ENCODE measurements around the gene GPS1. TPM values are rescaled to one million over a fixed set of nuclear protein-coding genes. Genes with fewer than 3 reads are reported as not detected.

The GPS1 gene
- total RNA-seq, 1 donor from 2014 or later = 102 TPM

GRCh38 chr17:82017612-82018151 lies 34.0 kb upstream of the GPS1 start:
- no peak overlapping the region for H3K27ac ChIP-seq (ENCODE audit: low read depth, low read length)
- peaks cover 27% of the 10 kb centered on the region for H4K20me1 ChIP-seq (ENCODE audit: insufficient read depth, low read length)
- Mint-ChIP-seq H3K27ac (ENCODE audit: unreplicated experiment) (no peak overlapping the region), H3K4me1 (ENCODE audit: low read depth, unreplicated experiment) (no peaks in the 10 kb centered on the region), H3K27me3 (ENCODE audit: low read depth, unreplicated experiment) (no peaks in the 10 kb centered on the region), H3K9me3 (ENCODE audit: unreplicated experiment) (no peaks in the 10 kb centered on the region), H3K4me3 (ENCODE audit: unreplicated experiment) (no peak overlapping the region), H3K36me3 (ENCODE audit: low read depth, unreplicated experiment) (no peaks in the 10 kb centered on the region)
- H3K9me3 ChIP-seq (ENCODE audit: insufficient read depth, low read depth, low read length) = no peaks in the 10 kb centered on the region
- H3K4me1 ChIP-seq (ENCODE audit: insufficient read depth, low read length) = peaks cover 16% of the 10 kb centered on the region
- H3K9ac ChIP-seq (ENCODE audit: low read length) = no peak overlapping the region
- no peaks in the 10 kb centered on the region for H3K27me3 ChIP-seq (ENCODE audit: insufficient read depth, low read length)
- DNase-seq (ENCODE audit: low read depth) (no peak), FAIRE-seq (no peak)
- H3K36me3 ChIP-seq (ENCODE audit: insufficient read depth, low read length) = no peaks in the 10 kb centered on the region
- no peak overlapping the region for H3K4me2 ChIP-seq (ENCODE audit: low read length)
- H2AFZ ChIP-seq (ENCODE audit: low read depth, low read length) = no peak overlapping the region
- peaks cover 15% of the 10 kb centered on the region for H3K79me2 ChIP-seq (ENCODE audit: insufficient read depth, low read length)
- TF ChIP-seq EZH2 (IDR thresholded peaks at IDR 0.05; ENCODE audit: insufficient read depth, low read length) = no peak
- TF ChIP-seq, protein P1, sequence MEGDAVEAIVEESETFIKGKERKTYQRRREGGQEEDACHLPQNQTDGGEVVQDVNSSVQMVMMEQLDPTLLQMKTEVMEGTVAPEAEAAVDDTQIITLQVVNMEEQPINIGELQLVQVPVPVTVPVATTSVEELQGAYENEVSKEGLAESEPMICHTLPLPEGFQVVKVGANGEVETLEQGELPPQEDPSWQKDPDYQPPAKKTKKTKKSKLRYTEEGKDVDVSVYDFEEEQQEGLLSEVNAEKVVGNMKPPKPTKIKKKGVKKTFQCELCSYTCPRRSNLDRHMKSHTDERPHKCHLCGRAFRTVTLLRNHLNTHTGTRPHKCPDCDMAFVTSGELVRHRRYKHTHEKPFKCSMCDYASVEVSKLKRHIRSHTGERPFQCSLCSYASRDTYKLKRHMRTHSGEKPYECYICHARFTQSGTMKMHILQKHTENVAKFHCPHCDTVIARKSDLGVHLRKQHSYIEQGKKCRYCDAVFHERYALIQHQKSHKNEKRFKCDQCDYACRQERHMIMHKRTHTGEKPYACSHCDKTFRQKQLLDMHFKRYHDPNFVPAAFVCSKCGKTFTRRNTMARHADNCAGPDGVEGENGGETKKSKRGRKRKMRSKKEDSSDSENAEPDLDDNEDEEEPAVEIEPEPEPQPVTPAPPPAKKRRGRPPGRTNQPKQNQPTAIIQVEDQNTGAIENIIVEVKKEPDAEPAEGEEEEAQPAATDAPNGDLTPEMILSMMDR (IDR thresholded peaks at IDR 0.05; ENCODE audit: insufficient read depth, low read depth, low read length) = no peak
- H3K4me3 ChIP-seq (ENCODE audit: insufficient read depth, low read depth, low read length) = no peak overlapping the region

DNA sequence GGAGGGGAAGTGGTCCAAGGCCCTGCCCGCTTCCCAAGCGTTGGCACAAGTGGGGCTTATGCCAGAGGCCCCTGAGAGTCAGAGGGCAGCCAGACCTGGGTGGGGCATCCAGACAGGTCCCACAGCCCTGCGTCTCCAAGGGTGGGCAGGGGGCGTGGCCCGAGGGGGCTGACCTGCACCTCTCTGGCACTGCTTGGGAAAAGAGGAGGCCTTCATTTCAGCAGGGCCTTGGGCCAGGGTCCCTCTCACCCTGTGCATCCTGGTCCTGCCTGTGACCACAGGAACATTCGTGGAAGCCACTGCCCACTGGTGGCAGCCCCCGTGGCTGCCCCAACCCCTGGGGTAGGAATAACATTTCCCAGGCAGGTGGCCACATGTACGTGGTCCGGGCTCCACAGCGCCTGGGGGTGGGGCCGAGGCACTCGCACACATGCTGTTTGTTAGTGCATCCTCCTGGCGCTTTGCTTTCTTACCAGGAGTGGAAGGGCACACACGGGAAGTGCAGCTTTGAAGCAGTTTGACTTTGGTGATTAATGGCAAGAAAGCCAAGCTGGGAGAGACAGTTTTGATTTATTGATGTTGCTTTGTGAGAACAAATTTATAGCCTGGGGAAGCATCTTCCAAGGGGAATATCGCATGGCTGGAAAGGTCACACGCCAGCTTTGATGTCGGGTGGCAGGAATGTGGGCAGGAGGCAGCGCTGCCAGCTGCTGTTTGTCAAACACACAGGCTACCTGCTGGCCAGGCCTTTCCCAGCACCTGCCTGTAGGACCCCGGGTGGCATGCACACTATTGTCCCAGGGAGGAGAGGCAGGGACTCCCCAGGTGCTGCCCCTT lies 33.3 kb upstream of the GPS1 start:
- Histone ChIP-seq H3K27me3 (ENCODE audit: insufficient read depth, low read length) (no peaks in the 10 kb centered on the region), H2AFZ (ENCODE audit: low read depth, low read length) (no peak overlapping the region), H3K9ac (ENCODE audit: low read length) (no peak overlapping the region), H3K4me1 (ENCODE audit: insufficient read depth, low read length) (peaks cover 16% of the 10 kb centered on the region), H3K79me2 (ENCODE audit: insufficient read depth, low read length) (peaks cover 15% of the 10 kb centered on the region), H3K4me3 (ENCODE audit: insufficient read depth, low read depth, low read length) (no peak overlapping the region), H3K4me2 (ENCODE audit: low read length) (no peak overlapping the region), H3K27ac (ENCODE audit: low read depth, low read length) (no peak overlapping the region), H3K36me3 (ENCODE audit: insufficient read depth, low read length) (no peaks in the 10 kb centered on the region), H4K20me1 (ENCODE audit: insufficient read depth, low read length) (peaks cover 27% of the 10 kb centered on the region), H3K9me3 (ENCODE audit: insufficient read depth, low read depth, low read length) (no peaks in the 10 kb centered on the region)
- H3K4me3 Mint-ChIP-seq (ENCODE audit: unreplicated experiment) = no peak overlapping the region
- DNase-seq (ENCODE audit: low read depth) = no peak
- no peak for FAIRE-seq
- no peaks in the 10 kb centered on the region for H3K27me3 Mint-ChIP-seq (ENCODE audit: low read depth, unreplicated experiment)
- TF ChIP-seq EZH2 (IDR thresholded peaks at IDR 0.05; ENCODE audit: insufficient read depth, low read length) = no peak
- TF ChIP-seq, protein P1 (IDR thresholded peaks at IDR 0.05; ENCODE audit: insufficient read depth, low read depth, low read length) = no peak
- no peak overlapping the region for H3K27ac Mint-ChIP-seq (ENCODE audit: unreplicated experiment)
- H3K36me3 Mint-ChIP-seq (ENCODE audit: low read depth, unreplicated experiment) = no peaks in the 10 kb centered on the region
- no peaks in the 10 kb centered on the region for H3K4me1 Mint-ChIP-seq (ENCODE audit: low read depth, unreplicated experiment)
- H3K9me3 Mint-ChIP-seq (ENCODE audit: unreplicated experiment) = no peaks in the 10 kb centered on the region
